SK-N-SH treated with all-trans-retinoic acid at 6 μM for 48 hours (cell line): ENCODE measurements around the gene SMAGP.
"Not testable (repeated sequence)": the region's sequence is repeated elsewhere in the genome, so short reads cannot be mapped to it uniquely, and the experiment has no call there.

Experiments
- ATAC-seq: fragments of 200-7000 bp; cut with Tn5 transposase; 3 replicates; pipeline ENCODE4 v1.9.1; 2020; ENCODE audit warnings: mild to moderate bottlenecking, moderate library complexity
- BACH2 ChIP-seq: fragments of 250-450 bp; sonication (Bioruptor Pico); IDR thresholded peaks from 2 replicates; pipeline ENCODE4 v1.9.0; 2021; ENCODE audit warnings: mild to moderate bottlenecking, borderline replicate concordance
- CSDC2 ChIP-seq: fragments of 250-450 bp; sonication (Bioruptor Pico); IDR thresholded peaks from 2 replicates; pipeline ENCODE4 v1.5.0; 2020; ENCODE audit warnings: mild to moderate bottlenecking, moderate library complexity
- ESRRG ChIP-seq: fragments of 250-450 bp; sonication (Bioruptor Pico); IDR thresholded peaks from 2 replicates; pipeline ENCODE4 v1.6.1; 2021; ENCODE audit warnings: mild to moderate bottlenecking
- GLIS3 ChIP-seq: fragments of 250-450 bp; sonication (Bioruptor Pico); IDR thresholded peaks from 2 replicates; pipeline ENCODE4 v1.5.0; 2020; ENCODE audit warnings: mild to moderate bottlenecking, moderate library complexity
- ISL1 ChIP-seq: fragments of 250-450 bp; sonication (Bioruptor Pico); IDR thresholded peaks from 2 replicates; pipeline ENCODE4 v2.1.2; 2022; ENCODE audit warnings: mild to moderate bottlenecking, moderate library complexity
- OSR1 ChIP-seq: fragments of 250-450 bp; sonication (Bioruptor Pico); IDR thresholded peaks from 2 replicates; pipeline ENCODE4 v1.8.0; 2022; ENCODE audit warnings: moderate library complexity, mild to moderate bottlenecking, inconsistent platforms
- RARB ChIP-seq: fragments of 250-450 bp; sonication (Bioruptor Pico); IDR thresholded peaks from 2 replicates; pipeline ENCODE4 v1.8.0; 2021; ENCODE audit warnings: mild to moderate bottlenecking, moderate library complexity
- TCF4 ChIP-seq: fragments of 250-450 bp; sonication (Bioruptor Pico); IDR thresholded peaks from 2 replicates; pipeline ENCODE4 v1.8.0; 2021; ENCODE audit warnings: mild to moderate bottlenecking, moderate library complexity, borderline replicate concordance
- TOX ChIP-seq: fragments of 250-450 bp; sonication (Bioruptor Pico); IDR thresholded peaks from 2 replicates; pipeline ENCODE4 v1.8.0; 2021; ENCODE audit warnings: mild to moderate bottlenecking, moderate library complexity, borderline replicate concordance
- ZC3H10 ChIP-seq: fragments of 250-450 bp; sonication (Bioruptor Pico); IDR thresholded peaks from 2 replicates; pipeline ENCODE4 v1.5.1; 2021; ENCODE audit warnings: mild to moderate bottlenecking, moderate library complexity
- ZFP3 ChIP-seq: fragments of 250-450 bp; sonication (Bioruptor Pico); IDR thresholded peaks from 2 replicates; pipeline ENCODE4 v1.5.0; 2020; ENCODE audit warnings: mild to moderate bottlenecking, moderate library complexity
- ZFP30 ChIP-seq: fragments of 450-650 bp; formaldehyde crosslinking; IDR thresholded peaks from 2 replicates; pipeline ENCODE4 v1.5.0; 2022; ENCODE audit warnings: mild to moderate bottlenecking, moderate library complexity
- ZNF565 ChIP-seq: fragments of 450-650 bp; formaldehyde crosslinking; conservative IDR thresholded peaks from 2 replicates; pipeline ENCODE4 v1.5.0; 2020; ENCODE audit warnings: low read depth, mild to moderate bottlenecking, moderate library complexity
- ZNF70 ChIP-seq: fragments of 450-650 bp; formaldehyde crosslinking; IDR thresholded peaks from 2 replicates; pipeline ENCODE4 v1.5.0; 2020; ENCODE audit warnings: mild to moderate bottlenecking, moderate library complexity
- ZNF8 ChIP-seq: fragments of 450-650 bp; formaldehyde crosslinking; IDR thresholded peaks from 2 replicates; pipeline ENCODE4 v1.5.0; 2020; ENCODE audit warnings: mild to moderate bottlenecking, moderate library complexity
- TF ChIP-seq, protein P1 (sequence below): fragments of 250-450 bp; sonication (Bioruptor Pico); IDR thresholded peaks from 2 replicates; pipeline ENCODE4 v1.5.0; 2020; ENCODE audit warnings: mild to moderate bottlenecking, moderate library complexity
- TF ChIP-seq, protein P2 (sequence below): fragments of 250-450 bp; sonication (Bioruptor Pico); IDR thresholded peaks from 2 replicates; pipeline ENCODE4 v1.5.1; 2020; ENCODE audit warnings: low read depth, mild to moderate bottlenecking, moderate library complexity
- TF ChIP-seq, protein P3 (sequence below): fragments of 250-450 bp; sonication (Bioruptor Pico); IDR thresholded peaks from 2 replicates; pipeline ENCODE4 v1.8.0; 2020; ENCODE audit warnings: mild to moderate bottlenecking, moderate library complexity, borderline replicate concordance

Gene SMAGP

DNA sequence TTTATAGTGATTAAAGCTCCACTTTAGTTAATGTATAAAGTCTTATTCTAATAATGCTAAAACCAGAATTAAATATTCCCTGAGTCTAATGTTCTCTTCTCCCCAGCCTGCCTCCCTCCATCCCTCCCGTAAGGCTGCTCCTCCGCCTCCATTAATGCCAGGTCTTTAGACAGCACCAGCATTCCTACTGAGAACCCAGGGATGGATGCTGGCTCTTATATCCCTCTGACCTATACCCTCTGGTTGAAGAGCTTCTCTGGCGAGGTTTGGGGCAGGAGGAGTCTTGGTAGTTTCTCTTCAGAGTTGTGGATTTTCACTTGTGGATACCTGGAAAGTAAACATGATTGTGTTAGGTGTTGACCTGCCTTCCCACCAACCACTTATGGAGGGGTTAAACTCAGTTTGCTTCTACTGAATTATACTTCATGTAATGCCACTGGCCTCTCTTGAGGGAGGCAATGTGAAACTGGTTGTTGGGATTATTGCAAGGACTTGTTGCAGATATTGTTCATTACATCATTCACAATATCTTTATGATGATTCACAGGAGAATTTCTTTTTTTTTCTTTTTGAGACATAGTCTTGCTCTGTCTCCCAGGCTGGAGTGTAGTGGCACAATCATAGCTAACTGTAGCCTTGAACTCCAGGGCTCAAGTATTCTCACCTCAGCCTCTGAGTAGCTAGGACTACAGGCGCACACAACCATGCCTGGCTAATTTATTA lies 11.1 kb upstream of the SMAGP start:
- peak; percentile 68 for ATAC-seq
- no peak for TF ChIP-seq ZNF8 (CRISPR knock-in tag)
- TF ChIP-seq ZFP3 (CRISPR knock-in tag), result no peak
- TF ChIP-seq ESRRG (CRISPR knock-in tag), result no peak
- no peak for TF ChIP-seq BACH2 (CRISPR knock-in tag)
- no peak for TF ChIP-seq ZNF565 (CRISPR knock-in tag)
- TF ChIP-seq TOX (CRISPR knock-in tag), result no peak
- TF ChIP-seq, protein P1, sequence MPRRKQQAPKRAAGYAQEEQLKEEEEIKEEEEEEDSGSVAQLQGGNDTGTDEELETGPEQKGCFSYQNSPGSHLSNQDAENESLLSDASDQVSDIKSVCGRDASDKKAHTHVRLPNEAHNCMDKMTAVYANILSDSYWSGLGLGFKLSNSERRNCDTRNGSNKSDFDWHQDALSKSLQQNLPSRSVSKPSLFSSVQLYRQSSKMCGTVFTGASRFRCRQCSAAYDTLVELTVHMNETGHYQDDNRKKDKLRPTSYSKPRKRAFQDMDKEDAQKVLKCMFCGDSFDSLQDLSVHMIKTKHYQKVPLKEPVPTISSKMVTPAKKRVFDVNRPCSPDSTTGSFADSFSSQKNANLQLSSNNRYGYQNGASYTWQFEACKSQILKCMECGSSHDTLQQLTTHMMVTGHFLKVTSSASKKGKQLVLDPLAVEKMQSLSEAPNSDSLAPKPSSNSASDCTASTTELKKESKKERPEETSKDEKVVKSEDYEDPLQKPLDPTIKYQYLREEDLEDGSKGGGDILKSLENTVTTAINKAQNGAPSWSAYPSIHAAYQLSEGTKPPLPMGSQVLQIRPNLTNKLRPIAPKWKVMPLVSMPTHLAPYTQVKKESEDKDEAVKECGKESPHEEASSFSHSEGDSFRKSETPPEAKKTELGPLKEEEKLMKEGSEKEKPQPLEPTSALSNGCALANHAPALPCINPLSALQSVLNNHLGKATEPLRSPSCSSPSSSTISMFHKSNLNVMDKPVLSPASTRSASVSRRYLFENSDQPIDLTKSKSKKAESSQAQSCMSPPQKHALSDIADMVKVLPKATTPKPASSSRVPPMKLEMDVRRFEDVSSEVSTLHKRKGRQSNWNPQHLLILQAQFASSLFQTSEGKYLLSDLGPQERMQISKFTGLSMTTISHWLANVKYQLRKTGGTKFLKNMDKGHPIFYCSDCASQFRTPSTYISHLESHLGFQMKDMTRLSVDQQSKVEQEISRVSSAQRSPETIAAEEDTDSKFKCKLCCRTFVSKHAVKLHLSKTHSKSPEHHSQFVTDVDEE (CRISPR knock-in tag), result no peak
- no peak for TF ChIP-seq ZNF70 (CRISPR knock-in tag)
- TF ChIP-seq ZC3H10 (CRISPR knock-in tag), result no peak
- no peak for TF ChIP-seq TCF4 (CRISPR knock-in tag)

DNA sequence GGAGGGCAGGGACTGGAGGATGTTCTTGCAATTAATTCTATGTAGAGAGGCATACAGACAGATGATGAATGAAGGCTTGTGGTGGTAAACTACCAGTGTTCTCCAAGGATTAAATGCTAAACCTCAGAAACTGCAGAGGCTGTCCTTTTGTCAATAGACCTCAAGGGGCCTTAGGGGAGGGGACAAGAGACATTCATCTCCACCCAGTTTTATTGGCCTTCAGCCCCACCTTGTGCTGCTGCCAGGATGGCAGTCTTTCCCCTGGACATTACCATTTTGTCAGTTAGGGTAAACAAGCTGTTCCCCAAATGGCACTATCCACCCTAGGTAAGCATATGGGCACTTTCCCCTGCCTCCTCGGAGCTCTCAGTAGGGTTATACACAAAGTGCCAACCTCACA lies 4.9 kb upstream of the SMAGP start:
- ATAC-seq, result no peak
- TF ChIP-seq ZNF565 (CRISPR knock-in tag) (no peak), RARB (CRISPR knock-in tag) (no peak), ZFP30 (CRISPR knock-in tag) (no peak), ZNF8 (CRISPR knock-in tag) (no peak), ZNF70 (CRISPR knock-in tag) (no peak), ISL1 (CRISPR knock-in tag) (no peak), TCF4 (CRISPR knock-in tag) (no peak), GLIS3 (CRISPR knock-in tag) (no peak), TOX (CRISPR knock-in tag) (no peak), OSR1 (CRISPR knock-in tag) (no peak)
- TF ChIP-seq, protein P2, sequence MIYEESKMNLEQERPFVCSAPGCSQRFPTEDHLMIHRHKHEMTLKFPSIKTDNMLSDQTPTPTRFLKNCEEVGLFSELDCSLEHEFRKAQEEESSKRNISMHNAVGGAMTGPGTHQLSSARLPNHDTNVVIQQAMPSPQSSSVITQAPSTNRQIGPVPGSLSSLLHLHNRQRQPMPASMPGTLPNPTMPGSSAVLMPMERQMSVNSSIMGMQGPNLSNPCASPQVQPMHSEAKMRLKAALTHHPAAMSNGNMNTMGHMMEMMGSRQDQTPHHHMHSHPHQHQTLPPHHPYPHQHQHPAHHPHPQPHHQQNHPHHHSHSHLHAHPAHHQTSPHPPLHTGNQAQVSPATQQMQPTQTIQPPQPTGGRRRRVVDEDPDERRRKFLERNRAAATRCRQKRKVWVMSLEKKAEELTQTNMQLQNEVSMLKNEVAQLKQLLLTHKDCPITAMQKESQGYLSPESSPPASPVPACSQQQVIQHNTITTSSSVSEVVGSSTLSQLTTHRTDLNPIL (CRISPR knock-in tag), result no peak
- TF ChIP-seq, protein P1 (CRISPR knock-in tag), result no peak
- TF ChIP-seq, protein P3, sequence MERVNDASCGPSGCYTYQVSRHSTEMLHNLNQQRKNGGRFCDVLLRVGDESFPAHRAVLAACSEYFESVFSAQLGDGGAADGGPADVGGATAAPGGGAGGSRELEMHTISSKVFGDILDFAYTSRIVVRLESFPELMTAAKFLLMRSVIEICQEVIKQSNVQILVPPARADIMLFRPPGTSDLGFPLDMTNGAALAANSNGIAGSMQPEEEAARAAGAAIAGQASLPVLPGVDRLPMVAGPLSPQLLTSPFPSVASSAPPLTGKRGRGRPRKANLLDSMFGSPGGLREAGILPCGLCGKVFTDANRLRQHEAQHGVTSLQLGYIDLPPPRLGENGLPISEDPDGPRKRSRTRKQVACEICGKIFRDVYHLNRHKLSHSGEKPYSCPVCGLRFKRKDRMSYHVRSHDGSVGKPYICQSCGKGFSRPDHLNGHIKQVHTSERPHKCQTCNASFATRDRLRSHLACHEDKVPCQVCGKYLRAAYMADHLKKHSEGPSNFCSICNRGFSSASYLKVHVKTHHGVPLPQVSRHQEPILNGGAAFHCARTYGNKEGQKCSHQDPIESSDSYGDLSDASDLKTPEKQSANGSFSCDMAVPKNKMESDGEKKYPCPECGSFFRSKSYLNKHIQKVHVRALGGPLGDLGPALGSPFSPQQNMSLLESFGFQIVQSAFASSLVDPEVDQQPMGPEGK (CRISPR knock-in tag), result no peak
- TF ChIP-seq, all 23 proteins: peak for 0

DNA sequence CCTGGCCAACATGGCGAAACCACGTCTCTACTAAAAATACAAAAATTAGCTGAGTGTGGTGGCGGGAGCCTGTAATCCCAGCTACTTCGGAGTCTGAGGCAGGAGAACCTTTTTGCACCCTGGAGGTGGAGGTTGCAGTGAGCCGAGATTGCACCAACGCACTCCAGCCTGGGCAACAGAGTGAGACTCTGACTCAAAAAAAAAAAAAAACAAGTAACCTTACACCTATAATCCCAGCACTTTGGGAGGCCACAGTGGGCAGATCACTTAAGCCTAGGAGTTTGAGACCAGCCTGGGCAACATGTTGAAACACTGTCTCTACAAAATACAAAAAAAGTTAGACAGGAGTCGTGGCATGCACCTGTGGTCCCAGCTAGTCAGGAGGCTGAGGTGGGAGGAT lies 2.6 kb upstream of the SMAGP start:
- ATAC-seq, result not testable (repeated sequence)

DNA sequence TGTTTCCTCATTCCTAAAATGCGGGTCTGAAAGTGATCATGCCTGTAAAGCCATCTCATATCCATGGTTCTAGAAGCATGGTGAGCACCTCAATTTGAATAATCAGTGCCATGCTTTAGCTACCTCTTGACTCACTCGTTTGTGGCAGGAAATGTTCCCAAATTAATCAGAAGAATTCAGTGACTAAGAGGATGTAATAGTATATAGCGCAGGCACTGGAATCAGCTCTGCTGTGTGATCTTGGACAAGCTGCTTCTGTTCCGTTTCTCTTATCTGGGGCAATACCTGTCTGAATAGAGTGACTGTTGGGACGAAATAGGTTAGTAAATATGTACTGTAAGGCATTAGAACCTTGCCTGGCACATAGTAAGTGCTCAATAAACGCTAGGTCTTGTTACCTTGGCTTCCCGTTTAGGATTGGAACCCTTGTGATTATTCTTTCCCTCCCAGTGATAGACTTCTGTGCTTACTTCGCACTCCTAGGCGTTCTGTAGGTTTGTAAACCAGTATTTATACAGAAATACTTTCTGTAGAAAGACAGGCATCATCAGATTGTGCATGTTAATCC lies 820 bp upstream of the SMAGP start:
- peak; percentile 84 for ATAC-seq

More for the DNA sequence above, 820 bp upstream of the SMAGP start:
- TF ChIP-seq RARB (CRISPR knock-in tag), result no peak
- TF ChIP-seq GLIS3 (CRISPR knock-in tag), result no peak
- TF ChIP-seq ZNF70 (CRISPR knock-in tag), result no peak
- TF ChIP-seq ZFP30 (CRISPR knock-in tag), result no peak
- no peak for TF ChIP-seq CSDC2 (CRISPR knock-in tag)
- no peak for TF ChIP-seq TCF4 (CRISPR knock-in tag)
- TF ChIP-seq, all 23 proteins: peak for 0
